NCI-H1694 (cell line): ENCODE results near the gene PHAF1.

Experiments used
- DNase-seq: peaks from one replicate; lab custom pipeline; 2025; lab: John Stamatoyannopoulos, UW

Gene PHAF1

GRCh38 chr16:67196881-67197280, 87.1 kb downstream of the PHAF1 start:
- DNase-seq = no peak

GRCh38 chr16:67197704-67198103, 88.0 kb downstream of the PHAF1 start:
- no peak for DNase-seq
